AG04449 (cell line): ENCODE results near the gene AMMECR1.
A peak's percentile ranks its signal among the peaks of the same experiment; 100 is the strongest.

ENCODE experiments used
- CTCF ChIA-PET: fragments of 350-600 bp; formaldehyde crosslinking; extraction: SDS; loops from one replicate; lab custom pipeline; 2021; ENCODE audit warnings: antibody characterized with exemption; lab: Yijun Ruan, JAX
- POLR2A ChIA-PET: fragments of 400-600, 350-600 bp; formaldehyde crosslinking; extraction: SDS; loops from one replicate; lab custom pipeline; 2020; ENCODE audit warnings: antibody characterized with exemption, inconsistent platforms; lab: Yijun Ruan, JAX
- DNase-seq: peaks from one replicate; pipeline ENCODE4 v3.0.0-alpha.2; 2010; ENCODE audit warnings: low read depth, low spot score
- H3K4me3 ChIP-seq: 2 replicates; pipeline ENCODE4 v1.5.1; 2011; ENCODE audit warnings: low read depth, mild to moderate bottlenecking, control low read depth, low read length
- CTCF ChIP-seq: IDR thresholded peaks from one replicate; pipeline ENCODE4 v1.5.1; 2011; ENCODE audit warnings: mild to moderate bottlenecking, moderate library complexity, low read length, control low read depth, inconsistent platforms; ENCODE audit not compliant: insufficient read depth; ENCODE audit errors: missing control alignments

Gene AMMECR1

GRCh38 chrX:110210417-110211139 is 107.3 kb downstream of the AMMECR1 start:
- DNase-seq: peak; percentile 78
- peak overlapping the region; percentile 8; the same call in 1 of the 2 replicates for H3K4me3 ChIP-seq
- POLR2A ChIA-PET: interaction anchor here (0.6 to 1.0 kb wide), 3 partner anchors 59 to 205 kb away, joined by 3 read pairs; no protein-coding TSS in a partner anchor
- CTCF ChIA-PET: interaction anchor here (0.6 to 2.4 kb wide), 6 partner anchors 55 to 204 kb away, joined by 3 to 9 read pairs (median 4); no protein-coding TSS in a partner anchor
- no peak for TF ChIP-seq CTCF

- ChIA-PET POLR2A (no interaction called here), CTCF (interaction anchor here (1.3 to 2.2 kb wide), 2 partner anchors 48 to 201 kb away, joined by 3 to 5 read pairs; no protein-coding TSS in a partner anchor)
- TF ChIP-seq CTCF: no peak
- DNase-seq: no peak
- H3K4me3 ChIP-seq: no peak overlapping the region
These were observed 109.8 kb downstream of the AMMECR1 start for GRCh38 chrX:110208092-110208491.

GRCh38 chrX:110204986-110205385 is 112.9 kb downstream of the AMMECR1 start:
- DNase-seq: no peak
- POLR2A ChIA-PET: no interaction called here
- no peak for TF ChIP-seq CTCF
- H3K4me3 ChIP-seq: no peak overlapping the region
- CTCF ChIA-PET: interaction anchor here (2.3 kb wide), 1 partner anchor 206 kb away, joined by 12 read pairs; no protein-coding TSS in a partner anchor

GRCh38 chrX:110201799-110202198 is 116.1 kb downstream of the AMMECR1 start:
- DNase-seq: no peak
- ChIA-PET CTCF (no interaction called here), POLR2A (no interaction called here)
- no peak for TF ChIP-seq CTCF
- H3K4me3 ChIP-seq: no peak overlapping the region

GRCh38 chrX:110194977-110195376 is 122.9 kb downstream of the AMMECR1 start:
- CTCF ChIA-PET: no interaction called here
- DNase-seq: no peak
- POLR2A ChIA-PET: no interaction called here
- TF ChIP-seq CTCF: no peak
- no peak overlapping the region for H3K4me3 ChIP-seq

GRCh38 chrX:110192516-110192915 is 125.4 kb downstream of the AMMECR1 start:
- ChIA-PET CTCF (no interaction called here), POLR2A (no interaction called here)
- DNase-seq: no peak
- H3K4me3 ChIP-seq: no peak overlapping the region
- no peak for TF ChIP-seq CTCF
